K562 (cell line): ENCODE data around the gene LMF2. TPM values are rescaled to one million over a fixed set of nuclear protein-coding genes. Genes with fewer than 3 reads are reported as not detected.

ENCODE experiments used
- ATAC-seq: fragments of 200-7000 bp; cut with Tn5 transposase; 3 replicates; pipeline ENCODE4 v1.9.1; 2020; ENCODE audit warnings: moderate library complexity
- BruUV-seq: library from RNA; stranded (reverse); fragments of 400-500 nt; replicated peaks from 2 replicates; lab custom pipeline; 2021; lab: Mats Ljungman, UMichigan
- CTCF ChIA-PET: fragments of 300-600 bp; formaldehyde crosslinking; extraction: SDS; loops from one replicate; lab custom pipeline; 2021; ENCODE audit warnings: low intra/inter-chr PET ratio; lab: Yijun Ruan, JAX
- POLR2A ChIA-PET: fragments of 300-600, 350-650 bp; sonication (Branson Sonifier 250); formaldehyde crosslinking; extraction: SDS; loops from one replicate; lab custom pipeline; 2021; ENCODE audit warnings: antibody characterized with exemption, inconsistent platforms; lab: Yijun Ruan, JAX
- DNase-seq, 4 experiments: peaks; one replicate each; pipeline versions ENCODE4 v3.0.0 to v3.0.0-alpha.2; 2011 to 2018; ENCODE audit warnings: low spot score in 3 of 4, mixed read lengths in 3 of 4; ENCODE audit errors: extremely low read depth in 1 of 4
- FAIRE-seq: peaks from 2 replicates; lab custom pipeline; 2011; peaks lifted over from hg19 to GRCh38; lab: Jason Lieb, UNC
- H2AFZ ChIP-seq: 2 replicates; pipeline ENCODE4 v1.6.0; 2011; ENCODE audit warnings: low read depth, low read length, control low read depth, inconsistent platforms
- H3K27ac ChIP-seq: fragments of 200-600 bp; 3 replicates; pipeline ENCODE4 v1.8.0; 2011; ENCODE audit warnings: low read depth, mild to moderate bottlenecking, control low read depth, inconsistent platforms, low read length, moderate library complexity, mixed read lengths; ENCODE audit errors: extremely low read depth
- H3K27me3 ChIP-seq, 2 experiments: fragments of 300-600 bp in 1 of 2; 2 replicates in 1 of 2; 3 replicates in 1 of 2; pipeline versions ENCODE4 v1.6.0 to v1.8.0; 2011; ENCODE audit warnings: inconsistent platforms in 2 of 2, low read length in 2 of 2, mild to moderate bottlenecking in 1 of 2, mixed read lengths in 1 of 2, moderate library complexity in 1 of 2; ENCODE audit not compliant: control insufficient read depth in 2 of 2, insufficient read depth in 2 of 2
- H3K36me3 ChIP-seq: fragments of 300-600 bp; 3 replicates; pipeline ENCODE4 v1.8.0; 2011; ENCODE audit warnings: mild to moderate bottlenecking, low read length, inconsistent platforms; ENCODE audit not compliant: control insufficient read depth, insufficient read depth
- H3K4me1 ChIP-seq, 2 experiments: fragments of 200-600 bp in 1 of 2; replicated peaks in 1 of 2; 2 replicates in 1 of 2; 3 replicates in 1 of 2; pipeline versions ENCODE4 v1.5.1 to v1.8.0; 2011; ENCODE audit warnings: inconsistent platforms in 2 of 2, low read length in 2 of 2, mild to moderate bottlenecking in 1 of 2, mixed read lengths in 1 of 2, moderate library complexity in 1 of 2; ENCODE audit not compliant: control insufficient read depth in 2 of 2, insufficient read depth in 2 of 2
- H3K4me2 ChIP-seq: 2 replicates; pipeline ENCODE4 v1.6.1; 2011; ENCODE audit warnings: low read length, control low read depth, inconsistent platforms, mixed read lengths; ENCODE audit not compliant: insufficient read depth
- H3K4me3 ChIP-seq: fragments of 200-600 bp; sonication (generic), shearing (Covaris generic); 2 replicates; pipeline ENCODE4 v1.5.1; 2016; ENCODE audit warnings: control low read depth, inconsistent platforms
- H3K79me2 ChIP-seq: fragments of 200-600 bp; 3 replicates; pipeline ENCODE4 v1.8.0; 2011; ENCODE audit warnings: low read length, inconsistent platforms; ENCODE audit not compliant: control insufficient read depth, insufficient read depth
- H3K9ac ChIP-seq, 2 experiments: 2 replicates each; pipeline versions ENCODE4 v1.6.0 to v1.6.1; 2011; ENCODE audit warnings: low read depth in 2 of 2, low read length in 2 of 2, control low read depth in 1 of 2, inconsistent platforms in 1 of 2, mild to moderate bottlenecking in 1 of 2, mixed read lengths in 1 of 2; ENCODE audit not compliant: insufficient read depth in 1 of 2
- H3K9me1 ChIP-seq: one replicate; pipeline ENCODE4 v1.6.0; 2011; ENCODE audit warnings: inconsistent platforms, mild to moderate bottlenecking, low read length, moderate library complexity; ENCODE audit not compliant: control insufficient read depth, insufficient read depth
- H3K9me3 ChIP-seq: replicated peaks from 2 replicates; pipeline ENCODE4 v1.5.1; 2011; ENCODE audit warnings: low read depth, low read length, inconsistent platforms; ENCODE audit not compliant: control insufficient read depth, insufficient read depth
- H4K20me1 ChIP-seq: replicated peaks from 2 replicates; pipeline ENCODE4 v1.6.1; 2011; ENCODE audit warnings: low read length, inconsistent platforms, mixed read lengths; ENCODE audit not compliant: control insufficient read depth, insufficient read depth
- ARID1B ChIP-seq: fragments of 450-650 bp; IDR thresholded peaks from 2 replicates; pipeline ENCODE4 v1.6.1; 2016; ENCODE audit warnings: antibody characterized with exemption, mild to moderate bottlenecking, inconsistent platforms
- C11orf30 ChIP-seq: fragments of 450-650 bp; IDR thresholded peaks from 2 replicates; pipeline ENCODE4 v1.6.1; 2016; ENCODE audit warnings: low read depth, mild to moderate bottlenecking
- CAMTA2 ChIP-seq: fragments of 250-450 bp; sonication (Bioruptor Pico); conservative IDR thresholded peaks from 2 replicates; pipeline ENCODE4 v1.5.1; 2022
- CREM ChIP-seq: IDR thresholded peaks from 2 replicates; pipeline ENCODE4 v1.6.1; 2014; ENCODE audit warnings: antibody characterized with exemption, low read depth
- DACH1 ChIP-seq: fragments of 450-650 bp; IDR thresholded peaks from 2 replicates; pipeline ENCODE4 v1.6.1; 2018; ENCODE audit not compliant: partially characterized antibody
- GABPB1 ChIP-seq: sonication (generic); formaldehyde crosslinking; IDR thresholded peaks from 2 replicates; pipeline ENCODE4 v1.8.0; 2022; ENCODE audit warnings: mild to moderate bottlenecking, missing genetic modification reagents
- HMGN3 ChIP-seq: IDR thresholded peaks from 2 replicates; pipeline ENCODE4 v1.6.1; 2011; ENCODE audit warnings: borderline replicate concordance, low read depth, mild to moderate bottlenecking, mixed read lengths, low read length; ENCODE audit not compliant: insufficient read length; ENCODE audit errors: extremely low read depth
- ILF3 ChIP-seq: fragments of 450-650 bp; IDR thresholded peaks from 2 replicates; pipeline ENCODE4 v1.6.1; 2018; ENCODE audit warnings: antibody characterized with exemption, mild to moderate bottlenecking, moderate library complexity, borderline replicate concordance
- MYBL2 ChIP-seq, 2 experiments: fragments of 450-650 bp in 1 of 2; sonication (generic) in 1 of 2; formaldehyde crosslinking in 1 of 2; IDR thresholded peaks; 2 replicates each; pipeline versions ENCODE4 v1.6.1 to v1.8.1; 2017 to 2022; ENCODE audit warnings: borderline replicate concordance in 1 of 2, inconsistent platforms in 1 of 2, low read depth in 1 of 2, mild to moderate bottlenecking in 1 of 2, missing genetic modification reagents in 1 of 2, moderate library complexity in 1 of 2
- POLR2A ChIP-seq: fragments of 450-650 bp; conservative IDR thresholded peaks from 2 replicates; pipeline ENCODE4 v1.6.1; 2016
- POLR2AphosphoS5 ChIP-seq: IDR thresholded peaks from 2 replicates; pipeline ENCODE4 v1.6.1; 2011; ENCODE audit warnings: mild to moderate bottlenecking, low read depth, low read length, moderate library complexity; ENCODE audit not compliant: control insufficient read depth, insufficient read depth
- POLR2H ChIP-seq: IDR thresholded peaks from 2 replicates; pipeline ENCODE4 v1.6.1; 2016; ENCODE audit warnings: missing genetic modification characterization, low read depth, mild to moderate bottlenecking, control low read depth, missing compliant biosample characterization, moderate library complexity
- YY1 ChIP-seq, 3 experiments: IDR thresholded peaks; 2 replicates each; pipeline ENCODE4 v1.6.1; 2011; ENCODE audit warnings: low read length in 2 of 3, mild to moderate bottlenecking in 2 of 3, moderate library complexity in 2 of 3, borderline replicate concordance in 1 of 3, control low read depth in 1 of 3, low read depth in 1 of 3; ENCODE audit not compliant: insufficient read depth in 3 of 3, insufficient replicate concordance in 2 of 3, control insufficient read depth in 1 of 3, insufficient read length in 1 of 3; ENCODE audit errors: extremely low read depth in 1 of 3
- ZFP1 ChIP-seq: fragments of 450-650 bp; formaldehyde crosslinking; IDR thresholded peaks from 2 replicates; pipeline ENCODE4 v1.4.0; 2020; ENCODE audit warnings: mild to moderate bottlenecking, mixed read lengths
- ZFX ChIP-seq: sonication (generic); formaldehyde crosslinking; IDR thresholded peaks from 2 replicates; pipeline ENCODE4 v1.8.0; 2022; ENCODE audit warnings: mild to moderate bottlenecking, missing genetic modification reagents, moderate library complexity
- ZNF263 ChIP-seq: sonication (generic); formaldehyde crosslinking; IDR thresholded peaks from 2 replicates; pipeline ENCODE4 v1.8.0; 2022; ENCODE audit warnings: mild to moderate bottlenecking, missing genetic modification reagents, borderline replicate concordance
- ZNF324 ChIP-seq: fragments of 250-450 bp; sonication (Bioruptor Pico); IDR thresholded peaks from 2 replicates; pipeline ENCODE4 v1.4.0; 2020; ENCODE audit warnings: mild to moderate bottlenecking
- ZNF696 ChIP-seq: fragments of 250-450 bp; sonication (Bioruptor Pico); conservative IDR thresholded peaks from 2 replicates; pipeline ENCODE4 v1.4.0; 2020; ENCODE audit warnings: mild to moderate bottlenecking, moderate library complexity
- WGBS: fragments of 100-300 bp; shearing (Covaris generic); methylation state at CpG from one replicate; pipeline ENCODE4 v1.1.6; 2016; ENCODE audit warnings: low coverage, mixed read lengths; ENCODE audit not compliant: insufficient coverage; ENCODE audit errors: missing lambda C conversion rate; 5-methylcytosine and 5-hydroxymethylcytosine counted together
- in situ Hi-C: fragments of 300-500 bp; cut with MboI; formaldehyde crosslinking; loops from 4 replicates; pipeline ENCODE4 v1.15.0; 2018; ENCODE audit warnings: inconsistent platforms, mixed read lengths
- intact Hi-C: fragments of 100-400 bp; cut with micrococcal nuclease; formaldehyde crosslinking; loops from 2 replicates; pipeline ENCODE4 v1.14.2; 2022
- polyA plus RNA-seq, 8 experiments: library from polyadenylated mRNA; depleted of rRNA in 4 of 8; stranded (reverse) in 5 of 8; unstranded in 3 of 8; fragments of >200 nt; fragmentation: Nextera tagmentation in 2 of 8; fragmentation: Illumina TruSeq in 1 of 8; extraction: Ambion mirVana in 2 of 8; extraction: Trizol in 1 of 8; gene quantifications; 2 replicates each; pipeline versions ENCODE4 v1.2.1 to v1.2.3, GENCODE V29; 2011 to 2014; ENCODE audit warnings: inconsistent platforms in 1 of 8, missing spikeins in 1 of 8
- total RNA-seq, 7 experiments: library from RNA; depleted of rRNA in 6 of 7; stranded (reverse); fragments of >200 nt in 6 of 7; fragmentation: Illumina TruSeq in 2 of 7; extraction: Trizol in 2 of 7; gene quantifications; 2 replicates each; pipeline versions ENCODE4 v1.2.1 to v1.2.3, GENCODE V29; 2011 to 2021; ENCODE audit warnings: low replicate concordance in 1 of 7
- TF ChIP-seq, protein P1 (sequence below), 2 experiments: IDR thresholded peaks; 2 replicates each; pipeline ENCODE4 v1.6.1; 2011; ENCODE audit warnings: borderline replicate concordance in 1 of 2, control low read depth in 1 of 2, low read depth in 1 of 2, low read length in 1 of 2, mild to moderate bottlenecking in 1 of 2, mixed read lengths in 1 of 2, moderate library complexity in 1 of 2; ENCODE audit not compliant: insufficient read depth in 1 of 2, insufficient read length in 1 of 2, poor library complexity in 1 of 2, severe bottlenecking in 1 of 2; ENCODE audit errors: extremely low read depth in 1 of 2

Gene LMF2
- total and polyA plus RNA-seq, 9 of the 15 experiments (the other 6 are each of a cell fraction or from before 2014, with no cell fraction given), result 0.08 to 37.1 (median 7.6) TPM

DNA sequence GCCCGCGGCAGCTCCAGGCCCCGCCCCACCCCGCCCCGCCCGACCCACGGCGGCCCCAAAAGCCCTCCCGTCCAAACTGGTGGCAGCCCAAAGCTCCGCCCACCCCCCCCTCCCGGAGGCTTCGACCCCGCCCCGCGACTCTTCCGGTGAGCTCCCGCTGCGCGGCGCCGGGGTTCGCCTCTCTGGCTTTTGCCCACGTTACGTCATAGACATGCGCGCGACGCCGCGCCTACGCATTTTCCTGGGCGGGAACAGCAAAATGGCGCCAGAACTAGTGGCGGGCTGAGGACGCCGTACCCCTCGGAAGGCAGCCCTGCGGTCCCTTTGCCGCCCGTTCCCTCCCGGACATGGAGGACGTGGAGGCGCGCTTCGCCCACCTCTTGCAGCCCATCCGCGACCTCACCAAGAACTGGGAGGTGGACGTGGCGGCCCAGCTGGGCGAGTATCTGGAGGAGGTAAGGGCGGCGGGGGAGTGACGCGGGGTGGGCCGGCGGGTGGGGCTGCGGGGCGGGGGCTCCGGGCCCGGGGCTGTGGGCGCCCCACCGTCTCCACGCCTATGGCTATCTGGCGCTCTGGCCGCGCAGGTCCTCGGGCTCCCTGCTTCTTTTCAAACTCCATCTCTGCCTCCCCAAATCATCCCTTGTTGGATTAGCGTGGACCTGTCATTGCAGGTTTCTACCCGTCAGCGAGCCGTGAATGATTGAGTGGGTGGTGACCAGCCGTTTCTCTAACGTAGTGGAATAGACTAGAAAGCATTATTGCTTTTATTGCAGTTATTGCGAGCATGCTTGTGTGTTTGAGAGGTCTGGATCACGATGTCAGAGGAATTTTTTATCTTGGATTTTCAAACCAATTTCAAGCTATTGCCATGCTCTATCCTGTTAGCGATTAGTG is 736 bp upstream of the LMF2 start, which contains the start of gene NCAPH2:
NCAPH2 (plus strand) TSS at position 234 of the 894 bp plus-strand sequence; CDS start at position 348, 114 bp downstream.
- peak; percentile 84 for FAIRE-seq
- TF ChIP-seq, protein P1, sequence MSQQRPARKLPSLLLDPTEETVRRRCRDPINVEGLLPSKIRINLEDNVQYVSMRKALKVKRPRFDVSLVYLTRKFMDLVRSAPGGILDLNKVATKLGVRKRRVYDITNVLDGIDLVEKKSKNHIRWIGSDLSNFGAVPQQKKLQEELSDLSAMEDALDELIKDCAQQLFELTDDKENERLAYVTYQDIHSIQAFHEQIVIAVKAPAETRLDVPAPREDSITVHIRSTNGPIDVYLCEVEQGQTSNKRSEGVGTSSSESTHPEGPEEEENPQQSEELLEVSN (IDR thresholded peaks at IDR 0.05; ENCODE audit: borderline replicate concordance in 1 of 2, extremely low read depth in 1 of 2, insufficient read depth in 1 of 2, insufficient read length in 1 of 2, low read depth in 1 of 2, low read length in 1 of 2, poor library complexity in 1 of 2, severe bottlenecking in 1 of 2), result peak in 1 of 2 experiments; percentile 58
- no peak for TF ChIP-seq ZNF696 (CRISPR knock-in tag)
- peak; percentile 79 to 94 (median 93) for TF ChIP-seq YY1 (IDR thresholded peaks at IDR 0.05; ENCODE audit: borderline replicate concordance in 1 of 3, control insufficient read depth in 1 of 3, extremely low read depth in 1 of 3, insufficient read depth in 3 of 3, insufficient read length in 1 of 3, insufficient replicate concordance in 2 of 3, low read depth in 1 of 3, low read length in 2 of 3)
- no peak for TF ChIP-seq ZNF324 (CRISPR knock-in tag)
- TF ChIP-seq ZNF263 (CRISPR knock-in tag), result no peak; the same call in 1 of the 2 replicates
- peak; percentile 74; the same call in 1 of the 2 replicates for TF ChIP-seq POLR2AphosphoS5
- TF ChIP-seq DACH1, result peak; percentile 26
- TF ChIP-seq ILF3, result no peak
- no peak for TF ChIP-seq MYBL2 (IDR thresholded peaks at IDR 0.05; ENCODE audit: low read depth)
- TF ChIP-seq MYBL2 (CRISPR knock-in tag; IDR thresholded peaks at IDR 0.05; ENCODE audit: borderline replicate concordance), result no peak
- peak; percentile 76 for TF ChIP-seq GABPB1 (CRISPR knock-in tag)
- TF ChIP-seq POLR2A, result peak; percentile 86
- peak; percentile 38 for TF ChIP-seq HMGN3
- TF ChIP-seq C11orf30, result peak; percentile 99
- TF ChIP-seq CAMTA2 (CRISPR knock-in tag), result no peak
- peak; percentile 33; the same call in 1 of the 2 replicates for TF ChIP-seq ZFX (CRISPR knock-in tag)
- TF ChIP-seq CREM, result peak; percentile 98
- TF ChIP-seq ARID1B, result peak; percentile 34; the same call in 1 of the 2 replicates
- TF ChIP-seq ZFP1 (CRISPR knock-in tag), result no peak
- TF ChIP-seq POLR2H (tag), result peak; percentile 53; the same call in 1 of the 2 replicates

More for the DNA sequence above, 736 bp upstream of the LMF2 start, which contains the start of gene NCAPH2:
- no TSS peak for BruUV-seq
- ChIA-PET CTCF (no interaction called here), POLR2A (interaction anchor here (0.6 to 5.7 kb wide), 8 partner anchors 10 to 186 kb away, joined by 3 to 65 read pairs (median 3); partner anchors contain the start of genes MIOX and SCO2)
- Histone ChIP-seq H3K9me1 (no peaks in the 10 kb centered on the region), H3K4me3 (peak within 1 kb of the TSS; percentile 87), H3K27me3 (no peaks in the 10 kb centered on the region), H3K27ac (peak within 1 kb of the TSS; percentile 98), H3K36me3 (peaks cover 33% of the 10 kb centered on the region; the same call in 1 of the 3 replicates), H3K4me2 (peak within 1 kb of the TSS; percentile 91), H4K20me1 (no peaks in the 10 kb centered on the region), H3K79me2 (peaks cover 52% of the 10 kb centered on the region), H3K9me3 (no peaks in the 10 kb centered on the region), H3K4me1 (peaks cover 0 to 31% of the 10 kb centered on the region in 2 experiments; a peak in 3 of 5 replicates), H3K9ac (peak within 1 kb of the TSS; percentile 87 to 99), H2AFZ (peak within 1 kb of the TSS; percentile 93)
- 2% methylated on average over 21 of the region's 76 CpGs for WGBS
- DNase-seq (peak; percentile 72 to 97 (median 86)), ATAC-seq (peak; percentile 81)
- in situ Hi-C loops (no loop called here), intact Hi-C loops (no loop called here)
